ENCODE data around the gene SVEP1. TPM values are rescaled to one million over a fixed set of nuclear protein-coding genes. Genes with fewer than 3 reads are reported as not detected.

SVEP1 gene
- total RNA-seq, 1 experiment from 2014 or later: 0.45 TPM

DNA sequence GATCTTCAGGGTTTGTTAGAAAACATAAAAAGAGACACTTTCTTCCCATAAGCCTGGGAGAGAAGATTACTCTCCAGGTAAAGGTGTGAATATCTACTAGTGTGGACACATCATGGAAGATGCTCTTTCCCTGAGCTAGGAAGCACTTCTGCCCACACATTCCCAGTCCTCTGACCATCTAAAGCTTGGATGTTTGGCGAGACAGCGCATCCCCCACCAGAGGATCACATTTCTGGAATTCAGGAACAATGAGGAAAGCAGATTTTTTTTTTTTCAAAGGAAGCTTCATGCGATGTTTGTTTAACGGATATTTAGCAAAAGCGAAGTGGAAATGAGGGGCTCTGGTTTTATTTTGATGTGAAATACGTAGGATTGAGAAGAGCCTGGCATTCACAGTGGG lies 6.2 kb downstream of the SVEP1 start:
- Histone ChIP-seq H3K27ac (ENCODE audit: low read depth, low read length, poor library complexity, severe bottlenecking) (no peak overlapping the region), H3K36me3 (ENCODE audit: insufficient read depth, low read length, poor library complexity, severe bottlenecking) (no peaks in the 10 kb centered on the region), H3K9me3 (ENCODE audit: low read depth, low read length, poor library complexity, severe bottlenecking) (no peaks in the 10 kb centered on the region), H3K27me3 (replicated peaks; ENCODE audit: insufficient read depth, low read depth, low read length, poor library complexity) (peaks cover 25% of the 10 kb centered on the region), H3K4me3 (ENCODE audit: low read depth, low read length, poor library complexity, severe bottlenecking) (no peak overlapping the region), H3K4me1 (ENCODE audit: insufficient read depth, low read length, poor library complexity, severe bottlenecking) (no peaks in the 10 kb centered on the region)
- no peak for TF ChIP-seq EZH2 (IDR thresholded peaks at IDR 0.05; ENCODE audit: borderline replicate concordance, low read depth, low read length, poor library complexity, severe bottlenecking)
- TF ChIP-seq, protein P1, sequence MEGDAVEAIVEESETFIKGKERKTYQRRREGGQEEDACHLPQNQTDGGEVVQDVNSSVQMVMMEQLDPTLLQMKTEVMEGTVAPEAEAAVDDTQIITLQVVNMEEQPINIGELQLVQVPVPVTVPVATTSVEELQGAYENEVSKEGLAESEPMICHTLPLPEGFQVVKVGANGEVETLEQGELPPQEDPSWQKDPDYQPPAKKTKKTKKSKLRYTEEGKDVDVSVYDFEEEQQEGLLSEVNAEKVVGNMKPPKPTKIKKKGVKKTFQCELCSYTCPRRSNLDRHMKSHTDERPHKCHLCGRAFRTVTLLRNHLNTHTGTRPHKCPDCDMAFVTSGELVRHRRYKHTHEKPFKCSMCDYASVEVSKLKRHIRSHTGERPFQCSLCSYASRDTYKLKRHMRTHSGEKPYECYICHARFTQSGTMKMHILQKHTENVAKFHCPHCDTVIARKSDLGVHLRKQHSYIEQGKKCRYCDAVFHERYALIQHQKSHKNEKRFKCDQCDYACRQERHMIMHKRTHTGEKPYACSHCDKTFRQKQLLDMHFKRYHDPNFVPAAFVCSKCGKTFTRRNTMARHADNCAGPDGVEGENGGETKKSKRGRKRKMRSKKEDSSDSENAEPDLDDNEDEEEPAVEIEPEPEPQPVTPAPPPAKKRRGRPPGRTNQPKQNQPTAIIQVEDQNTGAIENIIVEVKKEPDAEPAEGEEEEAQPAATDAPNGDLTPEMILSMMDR (conservative IDR thresholded peaks at IDR 0.05; ENCODE audit: low read depth, low read length): no peak
- DNase-seq (ENCODE audit: low spot score): no peak
- ChIA-PET POLR2A (ENCODE audit: low non-redundant PET) (no interaction called here), CTCF (no interaction called here)
- no TSS peak for BruUV-seq (replicated peaks)
- intact Hi-C loops (cut with micrococcal nuclease; ENCODE audit: unreplicated experiment): no loop called here

DNA sequence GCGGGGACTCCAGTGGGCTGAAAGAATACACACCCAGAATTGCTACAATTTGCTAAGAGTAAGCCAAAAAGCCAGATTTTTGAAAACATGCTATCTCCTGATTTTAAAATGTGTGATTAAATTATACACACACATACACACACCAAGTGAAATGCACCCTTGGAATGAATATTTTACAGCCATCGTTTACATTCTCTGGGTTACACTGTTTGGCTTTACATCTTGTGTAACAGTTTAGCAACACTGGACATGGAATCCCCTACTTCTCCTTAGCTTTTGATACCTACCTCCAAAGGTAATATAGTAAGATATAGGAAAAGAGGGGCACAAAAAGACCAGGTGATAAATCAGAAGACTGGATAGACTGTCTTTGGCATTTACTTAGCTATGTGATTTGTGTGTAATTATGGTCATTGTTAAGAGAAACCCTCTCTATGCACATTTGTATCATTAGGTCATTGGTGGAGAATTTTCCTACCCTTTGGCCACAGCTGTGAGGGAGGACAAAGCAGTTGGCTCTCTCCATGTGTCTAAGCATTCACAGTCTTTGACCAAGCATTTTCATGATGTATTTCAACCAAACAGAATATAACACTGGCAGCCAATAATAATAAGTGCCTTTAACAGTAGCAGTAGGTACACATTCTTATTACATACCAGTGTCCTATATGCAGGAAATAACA lies 7.6 kb downstream of the SVEP1 start:
- TF ChIP-seq, protein P1 (conservative IDR thresholded peaks at IDR 0.05; ENCODE audit: low read depth, low read length): no peak
- no peak for TF ChIP-seq EZH2 (IDR thresholded peaks at IDR 0.05; ENCODE audit: borderline replicate concordance, low read depth, low read length, poor library complexity, severe bottlenecking)
- Histone ChIP-seq H3K36me3 (ENCODE audit: insufficient read depth, low read length, poor library complexity, severe bottlenecking) (no peaks in the 10 kb centered on the region), H3K27me3 (replicated peaks; ENCODE audit: insufficient read depth, low read depth, low read length, poor library complexity) (peaks cover 11% of the 10 kb centered on the region), H3K9me3 (ENCODE audit: low read depth, low read length, poor library complexity, severe bottlenecking) (no peaks in the 10 kb centered on the region), H3K27ac (ENCODE audit: low read depth, low read length, poor library complexity, severe bottlenecking) (no peak overlapping the region), H3K4me3 (ENCODE audit: low read depth, low read length, poor library complexity, severe bottlenecking) (no peak overlapping the region), H3K4me1 (ENCODE audit: insufficient read depth, low read length, poor library complexity, severe bottlenecking) (no peaks in the 10 kb centered on the region)
- ChIA-PET CTCF (no interaction called here), POLR2A (ENCODE audit: low non-redundant PET) (no interaction called here)
- BruUV-seq (replicated peaks): no TSS peak
- DNase-seq (ENCODE audit: low spot score): no peak
- intact Hi-C loops (cut with micrococcal nuclease; ENCODE audit: unreplicated experiment): no loop called here

DNA sequence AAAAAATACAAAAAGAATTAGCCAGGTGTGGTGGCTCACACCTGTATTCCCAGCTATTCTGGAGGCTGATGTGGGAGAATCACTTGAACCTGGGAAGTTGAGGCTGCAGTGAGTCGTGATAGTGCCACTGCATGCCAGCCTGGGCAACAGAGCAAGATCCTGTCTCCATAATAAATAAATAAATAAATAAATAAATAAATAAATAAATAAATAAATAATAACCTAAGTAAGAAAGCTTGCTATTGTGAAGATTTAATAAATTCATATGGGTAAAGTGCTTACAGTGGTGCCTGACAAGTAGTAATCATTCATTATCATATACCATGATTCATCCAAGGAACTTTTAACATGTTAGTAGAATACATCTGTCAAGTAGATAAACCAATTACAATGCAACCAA lies 13.4 kb downstream of the SVEP1 start:
- Histone ChIP-seq H3K4me3 (ENCODE audit: low read depth, low read length, poor library complexity, severe bottlenecking) (no peak overlapping the region), H3K27ac (ENCODE audit: low read depth, low read length, poor library complexity, severe bottlenecking) (no peak overlapping the region), H3K27me3 (replicated peaks; ENCODE audit: insufficient read depth, low read depth, low read length, poor library complexity) (no peaks in the 10 kb centered on the region), H3K4me1 (ENCODE audit: insufficient read depth, low read length, poor library complexity, severe bottlenecking) (no peaks in the 10 kb centered on the region), H3K9me3 (ENCODE audit: low read depth, low read length, poor library complexity, severe bottlenecking) (no peaks in the 10 kb centered on the region), H3K36me3 (ENCODE audit: insufficient read depth, low read length, poor library complexity, severe bottlenecking) (no peaks in the 10 kb centered on the region)
- POLR2A ChIA-PET (ENCODE audit: low non-redundant PET): no interaction called here
- TF ChIP-seq, protein P1 (conservative IDR thresholded peaks at IDR 0.05; ENCODE audit: low read depth, low read length): no peak
- no peak for TF ChIP-seq EZH2 (IDR thresholded peaks at IDR 0.05; ENCODE audit: borderline replicate concordance, low read depth, low read length, poor library complexity, severe bottlenecking)
- BruUV-seq (replicated peaks): no TSS peak
- intact Hi-C loops (cut with micrococcal nuclease; ENCODE audit: unreplicated experiment): no loop called here
- CTCF ChIA-PET: no interaction called here
- no peak for DNase-seq (ENCODE audit: low spot score)

Measured in A673 (cell line).